GM12878 (cell line): ENCODE measurements around the gene SLC9C1. TPM values are rescaled to one million over a fixed set of nuclear protein-coding genes. Genes with fewer than 3 reads are reported as not detected.

Source experiments
- BCLAF1 ChIP-seq: fragments of 450-650 bp; IDR thresholded peaks from 2 replicates; pipeline ENCODE4 v1.6.1; 2017; ENCODE audit warnings: antibody characterized with exemption, mild to moderate bottlenecking, moderate library complexity
- BRCA1 ChIP-seq: IDR thresholded peaks from 2 replicates; pipeline ENCODE4 v1.6.1; 2011; ENCODE audit warnings: low read depth, low read length, improper control_type of control experiment
- EGR1 ChIP-seq, 2 experiments: IDR thresholded peaks; 1 replicate in 1 of 2; 2 replicates in 1 of 2; pipeline ENCODE4 v1.6.1; 2011 to 2012; ENCODE audit warnings: low read depth in 2 of 2, low read length in 2 of 2, borderline replicate concordance in 1 of 2, mild to moderate bottlenecking in 1 of 2, moderate library complexity in 1 of 2
- FOXK2 ChIP-seq: fragments of 450-650 bp; IDR thresholded peaks from 2 replicates; pipeline ENCODE4 v1.6.1; 2017; ENCODE audit warnings: mild to moderate bottlenecking, moderate library complexity
- FOXM1 ChIP-seq: IDR thresholded peaks from 2 replicates; pipeline ENCODE4 v1.6.1; 2012; ENCODE audit warnings: low read depth, mild to moderate bottlenecking, inconsistent platforms, low read length, moderate library complexity
- MEF2A ChIP-seq: IDR thresholded peaks from 2 replicates; pipeline ENCODE4 v1.6.1; 2011; ENCODE audit warnings: low read depth, mild to moderate bottlenecking, low read length, moderate library complexity; ENCODE audit not compliant: insufficient read depth
- MTA3 ChIP-seq: IDR thresholded peaks from 2 replicates; pipeline ENCODE4 v1.6.1; 2012; ENCODE audit warnings: low read length, inconsistent platforms, borderline replicate concordance
- POLR2AphosphoS2 ChIP-seq: IDR thresholded peaks from 2 replicates; pipeline ENCODE4 v1.6.1; 2011; ENCODE audit warnings: low read depth, mild to moderate bottlenecking, low read length, improper control_type of control experiment, moderate library complexity
- PRDM15 ChIP-seq: fragments of 450-650 bp; formaldehyde crosslinking; IDR thresholded peaks from 2 replicates; pipeline ENCODE4 v1.4.0; 2020; ENCODE audit warnings: mild to moderate bottlenecking, moderate library complexity
- RBBP5 ChIP-seq: fragments of 200-600 bp; sonication (generic); conservative IDR thresholded peaks from 2 replicates; pipeline ENCODE4 v1.6.1; 2016
- SIX5 ChIP-seq: IDR thresholded peaks from 2 replicates; pipeline ENCODE4 v1.6.1; 2011; ENCODE audit warnings: mild to moderate bottlenecking, low read depth, low read length, moderate library complexity; ENCODE audit not compliant: severe bottlenecking
- SREBF1 ChIP-seq: IDR thresholded peaks from 2 replicates; pipeline ENCODE4 v1.6.1; 2012; ENCODE audit warnings: mild to moderate bottlenecking, low read length
- STAT1 ChIP-seq: fragments of 450-650 bp; conservative IDR thresholded peaks from 2 replicates; pipeline ENCODE4 v1.6.1; 2014; ENCODE audit warnings: antibody characterized with exemption, mild to moderate bottlenecking
- TBL1XR1 ChIP-seq: IDR thresholded peaks from 2 replicates; pipeline ENCODE4 v1.6.1; 2012; ENCODE audit warnings: low read depth, low read length, improper control_type of control experiment
- USF2 ChIP-seq: IDR thresholded peaks from 2 replicates; pipeline ENCODE4 v1.6.1; 2011; ENCODE audit warnings: low read depth, low read length, improper control_type of control experiment, borderline replicate concordance
- YBX1 ChIP-seq: fragments of 450-650 bp; IDR thresholded peaks from 2 replicates; pipeline ENCODE4 v1.6.1; 2016; ENCODE audit warnings: antibody characterized with exemption
- ZBTB40 ChIP-seq: fragments of 450-650 bp; IDR thresholded peaks from 2 replicates; pipeline ENCODE4 v1.6.1; 2016; ENCODE audit warnings: mild to moderate bottlenecking, moderate library complexity, borderline replicate concordance
- polyA plus RNA-seq, 11 experiments: library from polyadenylated mRNA; depleted of rRNA in 4 of 11; unstranded in 6 of 11; stranded (reverse) in 5 of 11; fragments of >200 nt; fragmentation: Nextera tagmentation in 4 of 11; fragmentation: Illumina TruSeq in 1 of 11; extraction: Ambion mirVana in 4 of 11; extraction: Trizol in 1 of 11; gene quantifications; 1 replicate in 1 of 11; 2 replicates in 10 of 11; pipeline versions ENCODE4 v1.2.1 to v1.2.3, GENCODE V29; 2011 to 2016; ENCODE audit warnings: inconsistent platforms in 2 of 11, missing spikeins in 2 of 11, low read depth in 1 of 11
- total RNA-seq, 4 experiments: library from RNA; depleted of rRNA in 3 of 4; stranded (reverse); fragments of >200 nt in 3 of 4; fragmentation: Illumina TruSeq in 1 of 4; extraction: Trizol in 1 of 4; gene quantifications; 2 replicates each; pipeline versions ENCODE4 v1.2.1 to v1.2.3, GENCODE V29; 2013 to 2021

The SLC9C1 gene
- total and polyA plus RNA-seq, 10 of the 15 experiments (the other 5 are each of a cell fraction or from before 2014, with no cell fraction given): not detected

- TF ChIP-seq PRDM15 (CRISPR knock-in tag): no peak
- TF ChIP-seq STAT1: no peak
- TF ChIP-seq SIX5: no peak
- TF ChIP-seq USF2: no peak
- TF ChIP-seq BRCA1: no peak
- no peak for TF ChIP-seq BCLAF1
- TF ChIP-seq MEF2A: peak; percentile 52; the same call in 1 of the 2 replicates
- 0 out of 2 replicates have a peak, but pooled peaks have one; percentile 17 for TF ChIP-seq TBL1XR1
- TF ChIP-seq FOXK2: no peak
- TF ChIP-seq YBX1: no peak
- no peak; the same call in 1 of the 2 replicates for TF ChIP-seq MTA3
- no peak for TF ChIP-seq EGR1 (IDR thresholded peaks at IDR 0.05; ENCODE audit: borderline replicate concordance in 1 of 2, low read depth in 2 of 2, low read length in 2 of 2)
- peak; percentile 84; the same call in 1 of the 2 replicates for TF ChIP-seq FOXM1
- TF ChIP-seq ZBTB40: no peak
- no peak for TF ChIP-seq RBBP5
- TF ChIP-seq POLR2AphosphoS2: peak; percentile 48; the same call in 1 of the 2 replicates
- no peak for TF ChIP-seq SREBF1
Observed at GRCh38 chr3:112115161-112115739, 178.8 kb downstream of the SLC9C1 start (continued).
